Stimulated activated CD4-positive, alpha-beta T cell treated with anti-CD3 and anti-CD28 coated beads, Interleukin-1b, Interleukin-23, amount 100 ng/mL, for 1 hour (primary cell): ENCODE data around the gene LMAN2.
"Not testable (repeated sequence)": the region's sequence is repeated elsewhere in the genome, so short reads cannot be mapped to it uniquely, and the experiment has no call there.

Experiments
- DNase-seq, 2 donors: peaks; one replicate each; pipeline ENCODE4 v3.0.0-alpha.2; 2020; ENCODE audit warnings: low read depth in 2 of 2

The LMAN2 gene

GRCh38 chr5:177364159-177364962 lies 12.9 kb upstream of the LMAN2 start:
- DNase-seq, result no peak

GRCh38 chr5:177363565-177363964 lies 12.1 kb upstream of the LMAN2 start:
- no peak for DNase-seq

GRCh38 chr5:177362610-177363507 lies 11.4 kb upstream of the LMAN2 start:
- DNase-seq, result peak in 1 of 2 donors; percentile 57

- DNase-seq, result no peak
Measured at GRCh38 chr5:177362292-177362609, 10.8 kb upstream of the LMAN2 start.

GRCh38 chr5:177361418-177362291 lies 10.2 kb upstream of the LMAN2 start:
- no peak for DNase-seq

- DNase-seq, result not testable (repeated sequence)
Measured at GRCh38 chr5:177360740-177361139, 9.3 kb upstream of the LMAN2 start.

- DNase-seq, result no peak
Measured at GRCh38 chr5:177359860-177360259, 8.4 kb upstream of the LMAN2 start.

GRCh38 chr5:177359451-177359851 lies 8.0 kb upstream of the LMAN2 start:
- DNase-seq, result no peak

GRCh38 chr5:177358370-177358819 lies 6.9 kb upstream of the LMAN2 start:
- no peak for DNase-seq

- no peak for DNase-seq
Measured at GRCh38 chr5:177357459-177358351, 6.2 kb upstream of the LMAN2 start, which contains the start of gene RGS14. Gene RGS14 (plus strand): TSS chr5:177357924. CDS start chr5:177358025, 101 bp downstream.

GRCh38 chr5:177357146-177357458 lies 5.6 kb upstream of the LMAN2 start:
- DNase-seq, result no peak

GRCh38 chr5:177356746-177357145 lies 5.3 kb upstream of the LMAN2 start:
- no peak for DNase-seq

- DNase-seq, result no peak
Measured at GRCh38 chr5:177355868-177356168, 4.3 kb upstream of the LMAN2 start.

- DNase-seq, result no peak
Measured at GRCh38 chr5:177355162-177355867, 3.8 kb upstream of the LMAN2 start.

- DNase-seq, result no peak
Measured at GRCh38 chr5:177354711-177355110, 3.2 kb upstream of the LMAN2 start.

GRCh38 chr5:177354256-177354655 lies 2.8 kb upstream of the LMAN2 start:
- DNase-seq, result no peak

- DNase-seq, result no peak
Measured at GRCh38 chr5:177353093-177353492, 1.6 kb upstream of the LMAN2 start.

GRCh38 chr5:177350776-177351391 lies 584 bp downstream of the LMAN2 start:
- no peak for DNase-seq

GRCh38 chr5:177349762-177350161 lies 1.7 kb downstream of the LMAN2 start:
- DNase-seq, result no peak

- DNase-seq, result no peak
Measured at GRCh38 chr5:177349362-177349647, 2.2 kb downstream of the LMAN2 start.
